Adrenal gland (tissue), 5 donors: ENCODE measurements around the gene CA10.

Source experiments
- CTCF ChIP-seq, 6 experiments: fragments of 450-650 bp in 4 of 6; fragments of 200-600 bp in 2 of 6; sonication (generic) in 1 of 6; IDR thresholded peaks; 1 replicate in 5 of 6; 2 replicates in 1 of 6; pipeline versions ENCODE4 v1.5.1 to v1.8.0; 2016 to 2021; ENCODE audit warnings: antibody characterized with exemption in 6 of 6, mild to moderate bottlenecking in 2 of 6, moderate library complexity in 1 of 6
- POLR2A ChIP-seq, 2 donors: fragments of 450-650 bp; IDR thresholded peaks; one replicate each; pipeline ENCODE4 v1.6.1; 2017; ENCODE audit warnings: antibody characterized with exemption in 2 of 2, mild to moderate bottlenecking in 2 of 2, moderate library complexity in 1 of 2
- donor health status: DM: no; HTN: no; CAD: no.

GRCh38 chr17:51601622-51602261, 556.8 kb downstream of the CA10 start:
- TF ChIP-seq CTCF (IDR thresholded peaks at IDR 0.05) (no peak), POLR2A (IDR thresholded peaks at IDR 0.05) (no peak)
